GM12878 (cell line): ENCODE results near the gene MYO15B.
"Not testable (repeated sequence)": the region's sequence is repeated elsewhere in the genome, so short reads cannot be mapped to it uniquely, and the experiment has no call there.

Experiments
- ATF3 ChIP-seq: IDR thresholded peaks from 2 replicates; pipeline ENCODE4 v1.6.1; 2011; ENCODE audit warnings: low read depth, mild to moderate bottlenecking, low read length, moderate library complexity, borderline replicate concordance; ENCODE audit errors: extremely low read depth
- E2F8 ChIP-seq: fragments of 450-650 bp; IDR thresholded peaks from 2 replicates; pipeline ENCODE4 v1.6.1; 2018; ENCODE audit warnings: mild to moderate bottlenecking, low read depth, moderate library complexity; ENCODE audit not compliant: partially characterized antibody
- EED ChIP-seq: sonication (generic); IDR thresholded peaks from 2 replicates; pipeline ENCODE4 v1.6.1; 2016; ENCODE audit warnings: antibody characterized with exemption, low read depth
- ELK1 ChIP-seq: IDR thresholded peaks from 2 replicates; pipeline ENCODE4 v1.6.1; 2012; ENCODE audit warnings: low read depth, low read length, improper control_type of control experiment
- JUND ChIP-seq: IDR thresholded peaks from 2 replicates; pipeline ENCODE4 v1.6.1; 2012; ENCODE audit warnings: low read depth, mild to moderate bottlenecking, low read length, improper control_type of control experiment, moderate library complexity
- MYC ChIP-seq: IDR thresholded peaks from 2 replicates; pipeline ENCODE4 v1.6.1; 2011; ENCODE audit warnings: mild to moderate bottlenecking, low read length, moderate library complexity, inconsistent platforms; ENCODE audit not compliant: insufficient read depth, insufficient replicate concordance, insufficient read length, severe bottlenecking
- NFYB ChIP-seq: IDR thresholded peaks from 2 replicates; pipeline ENCODE4 v1.6.1; 2011; ENCODE audit warnings: low read depth, mild to moderate bottlenecking, low read length, improper control_type of control experiment, moderate library complexity; ENCODE audit not compliant: insufficient read depth
- POLR2A ChIP-seq: IDR thresholded peaks from 2 replicates; pipeline ENCODE4 v1.6.1; 2011; ENCODE audit warnings: low read depth, mild to moderate bottlenecking, low read length
- SIX5 ChIP-seq: IDR thresholded peaks from 2 replicates; pipeline ENCODE4 v1.6.1; 2011; ENCODE audit warnings: mild to moderate bottlenecking, low read depth, low read length, moderate library complexity; ENCODE audit not compliant: severe bottlenecking
- ZNF274 ChIP-seq: IDR thresholded peaks from one replicate; pipeline ENCODE4 v1.8.0; 2011; ENCODE audit not compliant: insufficient read length, insufficient read depth
- ZNF384 ChIP-seq: IDR thresholded peaks from 2 replicates; pipeline ENCODE4 v1.6.1; 2012; ENCODE audit warnings: low read depth, mild to moderate bottlenecking, low read length, improper control_type of control experiment, borderline replicate concordance
- TF ChIP-seq, protein P1 (sequence below), 3 experiments: IDR thresholded peaks in 2 of 3; conservative IDR thresholded peaks in 1 of 3; 2 replicates each; pipeline ENCODE4 v1.5.1; 2011; ENCODE audit warnings: low read depth in 3 of 3, low read length in 3 of 3, mild to moderate bottlenecking in 3 of 3, control low read depth in 2 of 3, moderate library complexity in 2 of 3, inconsistent platforms in 1 of 3, mixed read lengths in 1 of 3; ENCODE audit not compliant: control insufficient read depth in 2 of 3, insufficient read depth in 1 of 3; ENCODE audit errors: extremely low read depth in 1 of 3
- TF ChIP-seq, protein P2 (sequence below): IDR thresholded peaks from 2 replicates; pipeline ENCODE4 v1.6.1; 2011; ENCODE audit warnings: borderline replicate concordance, low read depth, mild to moderate bottlenecking, moderate library complexity, low read length; ENCODE audit not compliant: insufficient read depth, poor library complexity, severe bottlenecking

GRCh38 chr17:75583197-75583596 is 4.4 kb upstream of the MYO15B start:
- not testable (repeated sequence) for TF ChIP-seq MYC, ELK1, E2F8, NFYB, JUND, ATF3, ZNF384, ZNF274, POLR2A, SIX5, EED
- TF ChIP-seq, protein P1, sequence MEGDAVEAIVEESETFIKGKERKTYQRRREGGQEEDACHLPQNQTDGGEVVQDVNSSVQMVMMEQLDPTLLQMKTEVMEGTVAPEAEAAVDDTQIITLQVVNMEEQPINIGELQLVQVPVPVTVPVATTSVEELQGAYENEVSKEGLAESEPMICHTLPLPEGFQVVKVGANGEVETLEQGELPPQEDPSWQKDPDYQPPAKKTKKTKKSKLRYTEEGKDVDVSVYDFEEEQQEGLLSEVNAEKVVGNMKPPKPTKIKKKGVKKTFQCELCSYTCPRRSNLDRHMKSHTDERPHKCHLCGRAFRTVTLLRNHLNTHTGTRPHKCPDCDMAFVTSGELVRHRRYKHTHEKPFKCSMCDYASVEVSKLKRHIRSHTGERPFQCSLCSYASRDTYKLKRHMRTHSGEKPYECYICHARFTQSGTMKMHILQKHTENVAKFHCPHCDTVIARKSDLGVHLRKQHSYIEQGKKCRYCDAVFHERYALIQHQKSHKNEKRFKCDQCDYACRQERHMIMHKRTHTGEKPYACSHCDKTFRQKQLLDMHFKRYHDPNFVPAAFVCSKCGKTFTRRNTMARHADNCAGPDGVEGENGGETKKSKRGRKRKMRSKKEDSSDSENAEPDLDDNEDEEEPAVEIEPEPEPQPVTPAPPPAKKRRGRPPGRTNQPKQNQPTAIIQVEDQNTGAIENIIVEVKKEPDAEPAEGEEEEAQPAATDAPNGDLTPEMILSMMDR (IDR thresholded peaks at IDR 0.05 in 2 of 3, conservative IDR thresholded peaks at IDR 0.05 in 1 of 3; ENCODE audit: control insufficient read depth in 2 of 3, extremely low read depth in 1 of 3, insufficient read depth in 1 of 3, low read depth in 3 of 3, low read length in 3 of 3): not testable (repeated sequence)
- TF ChIP-seq, protein P2, sequence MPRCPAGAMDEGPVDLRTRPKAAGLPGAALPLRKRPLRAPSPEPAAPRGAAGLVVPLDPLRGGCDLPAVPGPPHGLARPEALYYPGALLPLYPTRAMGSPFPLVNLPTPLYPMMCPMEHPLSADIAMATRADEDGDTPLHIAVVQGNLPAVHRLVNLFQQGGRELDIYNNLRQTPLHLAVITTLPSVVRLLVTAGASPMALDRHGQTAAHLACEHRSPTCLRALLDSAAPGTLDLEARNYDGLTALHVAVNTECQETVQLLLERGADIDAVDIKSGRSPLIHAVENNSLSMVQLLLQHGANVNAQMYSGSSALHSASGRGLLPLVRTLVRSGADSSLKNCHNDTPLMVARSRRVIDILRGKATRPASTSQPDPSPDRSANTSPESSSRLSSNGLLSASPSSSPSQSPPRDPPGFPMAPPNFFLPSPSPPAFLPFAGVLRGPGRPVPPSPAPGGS: not testable (repeated sequence)
